Right lobe of liver (tissue), 6 donors: ENCODE results near the gene TRIM38. TPM values are rescaled to one million over a fixed set of nuclear protein-coding genes. Genes with fewer than 3 reads are reported as not detected.
"Not testable (repeated sequence)": the region's sequence is repeated elsewhere in the genome, so short reads cannot be mapped to it uniquely, and the experiment has no call there.

ENCODE experiments used
- ATAC-seq, 4 donors: fragments of 200-7000 bp; cut with Tn5 transposase; one replicate each; pipeline ENCODE4 v1.9.1; 2020; ENCODE audit warnings: mild to moderate bottlenecking in 4 of 4, moderate library complexity in 4 of 4
- DNase-seq, 3 donors: peaks; one replicate each; pipeline ENCODE4 v3.0.0-alpha.2; 2020
- H3K27ac ChIP-seq, 3 donors: fragments of 200-600 bp; one replicate each; pipeline ENCODE4 v1.8.0; 2022
- H3K27me3 ChIP-seq, 2 donors: fragments of 200-600 bp; one replicate each; pipeline ENCODE4 v1.8.0; 2022
- H3K36me3 ChIP-seq, 4 donors: fragments of 200-600 bp; sonication (generic) in 1 of 4; one replicate each; pipeline versions ENCODE4 v1.5.1 to v1.8.0; 2017 to 2022; ENCODE audit warnings: control low read depth in 1 of 4
- H3K4me1 ChIP-seq, 4 donors: fragments of 200-600 bp; sonication (generic) in 1 of 4; one replicate each; pipeline versions ENCODE4 v1.5.1 to v1.8.0; 2017 to 2022; ENCODE audit warnings: control low read depth in 1 of 4
- H3K4me3 ChIP-seq, 3 donors: fragments of 200-600 bp; one replicate each; pipeline ENCODE4 v1.8.0; 2022
- H3K9me3 ChIP-seq, 4 donors: fragments of 200-600 bp; sonication (generic) in 1 of 4; one replicate each; pipeline versions ENCODE4 v1.5.1 to v1.8.0; 2017 to 2022; ENCODE audit warnings: control low read depth in 1 of 4
- POLR2A ChIP-seq: fragments of 450-650 bp; IDR thresholded peaks from one replicate; pipeline ENCODE4 v1.6.1; 2017; ENCODE audit warnings: antibody characterized with exemption, mild to moderate bottlenecking
- WGBS: methylation state at CpG from one replicate; pipeline ENCODE4 v1.1.6; 2018; ENCODE audit warnings: low coverage, low lambda C conversion rate; ENCODE audit not compliant: insufficient coverage; ENCODE audit errors: missing lambda C conversion rate; 5-methylcytosine and 5-hydroxymethylcytosine counted together
- intact Hi-C, 2 donors: fragments of 100-400 bp; cut with DNase I; formaldehyde crosslinking; loops; one replicate each; pipeline versions ENCODE4 v1.11.2 to v1.14.1; 2022
- total RNA-seq, 6 experiments: library from RNA; depleted of rRNA in 2 of 6; stranded (reverse); fragments of >200 nt in 2 of 6; fragmentation: NEBNext Ultra II Directional in 3 of 6; extraction: Animal tissue kit (Norgen Biotek cat#: 25700) in 3 of 6; gene quantifications; one replicate each; pipeline versions ENCODE4 v1.1.0 to v1.2.4, GENCODE V29; 2016 to 2023
- TF ChIP-seq, protein P1 (sequence below), 4 donors: fragments of 200-600 bp in 3 of 4; fragments of 450-650 bp in 1 of 4; IDR thresholded peaks; one replicate each; pipeline versions ENCODE4 v1.5.1 to v1.8.0; 2016 to 2022; ENCODE audit warnings: antibody characterized with exemption in 4 of 4, mild to moderate bottlenecking in 2 of 4
- donor health status: DM: no; HTN: yes; CAD: no.
- donor health status: DM: no; HTN: no; CAD: no.
- donor health status: DM: no; HTN: no; CAD: no.
- donor health status: DM: no; HTN: yes; CAD: no.
- donor health status: DM: no; HTN: yes; CAD: no.

TRIM38 gene
- total RNA-seq, 6 experiments from 2014 or later, result 3.1 to 7.2 (median 4.5) TPM

DNA sequence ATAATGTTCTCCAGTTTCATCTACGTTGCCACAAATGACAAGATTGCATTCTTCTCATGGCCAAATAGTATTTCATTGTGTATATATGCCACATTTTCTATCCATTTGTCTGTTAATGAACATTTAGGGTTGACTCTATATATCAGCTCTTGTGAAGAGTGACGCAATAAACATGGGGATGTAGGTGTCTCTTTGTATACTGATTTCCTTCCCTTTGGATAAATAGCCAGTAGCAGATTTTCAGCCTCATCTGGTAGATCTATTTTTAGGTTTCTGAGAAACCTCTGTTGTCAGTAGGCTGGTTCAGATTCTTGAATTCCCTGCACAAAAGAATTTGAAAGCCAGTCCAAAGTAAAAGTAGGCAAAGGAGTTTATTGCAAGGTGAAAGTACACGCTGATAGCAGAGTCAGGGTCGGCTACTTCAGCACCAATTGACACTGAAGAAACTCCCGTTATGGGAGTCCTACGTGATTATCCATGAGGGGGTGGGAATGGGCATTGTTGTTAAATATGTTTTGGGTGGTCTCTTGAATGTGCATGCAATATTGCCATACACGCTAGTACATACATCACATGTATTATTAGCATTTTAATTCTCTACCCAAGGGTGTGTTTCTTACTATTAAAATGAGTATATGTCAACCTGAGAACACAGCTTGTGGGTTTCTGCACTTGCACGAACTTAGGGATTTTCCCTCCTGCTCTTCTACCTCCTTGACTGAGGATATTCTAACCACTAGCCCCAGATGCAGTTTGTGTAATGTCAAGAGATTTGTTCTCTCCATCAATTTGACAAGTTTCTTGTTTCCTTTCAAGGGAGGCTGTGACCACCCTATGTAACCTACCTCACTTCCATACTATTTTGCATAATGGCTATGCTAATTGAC, 17.7 kb upstream of the TRIM38 start:
- no peaks in the 10 kb centered on the region for H3K36me3 ChIP-seq

DNA sequence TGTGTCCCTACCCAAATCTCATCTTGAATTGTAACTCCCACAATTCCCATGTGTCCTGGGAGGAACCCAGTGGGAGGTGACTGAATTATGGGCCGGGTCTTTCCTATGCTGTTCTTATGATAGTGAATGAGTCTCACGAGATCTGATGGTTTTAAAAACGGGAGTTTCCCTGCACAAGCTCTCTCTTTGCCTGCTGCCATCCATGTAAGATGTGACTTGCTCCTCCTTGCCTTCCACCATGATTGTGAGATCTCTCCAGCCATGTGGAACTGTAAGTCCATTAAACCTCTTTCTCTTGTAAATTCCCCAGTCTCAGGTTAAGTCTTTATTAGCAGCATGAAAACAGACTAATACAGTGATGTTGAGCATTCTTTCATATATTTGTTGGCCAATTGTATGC, 16.9 kb upstream of the TRIM38 start:
- intact Hi-C loops, H3K4me1 ChIP-seq, DNase-seq, H3K27me3 ChIP-seq, H3K36me3 ChIP-seq, ATAC-seq, H3K27ac ChIP-seq, H3K4me3 ChIP-seq, H3K9me3 ChIP-seq: not testable (repeated sequence)
- WGBS, result 91% methylated on average over 3 of the region's 3 CpGs

More for the DNA sequence above, 17.7 kb upstream of the TRIM38 start:
- 50% methylated on average over 8 of the region's 8 CpGs for WGBS
- Histone ChIP-seq H3K4me1 (no peaks in the 10 kb centered on the region), H3K27ac (no peak overlapping the region), H3K9me3 (no peaks in the 10 kb centered on the region), H3K4me3 (no peak overlapping the region), H3K27me3 (no peaks in the 10 kb centered on the region)
- ATAC-seq, result no peak
- intact Hi-C loops, result no loop called here
- TF ChIP-seq POLR2A, result no peak
- TF ChIP-seq, protein P1, sequence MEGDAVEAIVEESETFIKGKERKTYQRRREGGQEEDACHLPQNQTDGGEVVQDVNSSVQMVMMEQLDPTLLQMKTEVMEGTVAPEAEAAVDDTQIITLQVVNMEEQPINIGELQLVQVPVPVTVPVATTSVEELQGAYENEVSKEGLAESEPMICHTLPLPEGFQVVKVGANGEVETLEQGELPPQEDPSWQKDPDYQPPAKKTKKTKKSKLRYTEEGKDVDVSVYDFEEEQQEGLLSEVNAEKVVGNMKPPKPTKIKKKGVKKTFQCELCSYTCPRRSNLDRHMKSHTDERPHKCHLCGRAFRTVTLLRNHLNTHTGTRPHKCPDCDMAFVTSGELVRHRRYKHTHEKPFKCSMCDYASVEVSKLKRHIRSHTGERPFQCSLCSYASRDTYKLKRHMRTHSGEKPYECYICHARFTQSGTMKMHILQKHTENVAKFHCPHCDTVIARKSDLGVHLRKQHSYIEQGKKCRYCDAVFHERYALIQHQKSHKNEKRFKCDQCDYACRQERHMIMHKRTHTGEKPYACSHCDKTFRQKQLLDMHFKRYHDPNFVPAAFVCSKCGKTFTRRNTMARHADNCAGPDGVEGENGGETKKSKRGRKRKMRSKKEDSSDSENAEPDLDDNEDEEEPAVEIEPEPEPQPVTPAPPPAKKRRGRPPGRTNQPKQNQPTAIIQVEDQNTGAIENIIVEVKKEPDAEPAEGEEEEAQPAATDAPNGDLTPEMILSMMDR (IDR thresholded peaks at IDR 0.05), result no peak
- no peak for DNase-seq

DNA sequence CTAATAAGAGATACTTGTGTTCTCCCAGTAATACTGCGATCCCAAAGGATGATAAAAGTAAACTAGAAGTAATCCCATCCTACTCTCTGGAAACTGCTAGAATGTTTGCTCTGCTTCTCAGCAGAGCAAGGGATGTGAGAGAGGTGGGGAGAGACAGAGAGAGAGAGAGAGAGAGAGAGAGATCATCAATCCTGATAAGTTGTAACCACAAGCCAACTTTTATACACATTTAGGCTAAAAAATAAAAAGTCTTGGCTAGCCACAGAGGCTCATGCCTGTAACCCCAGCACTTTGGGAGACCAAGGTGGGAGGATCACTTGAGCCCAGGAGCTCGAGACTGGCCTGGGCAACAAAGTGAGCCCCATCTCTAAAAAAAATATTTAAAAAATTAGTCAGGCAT, 16.0 kb upstream of the TRIM38 start:
- H3K4me3 ChIP-seq, result no peak overlapping the region
- H3K9me3 ChIP-seq, result no peaks in the 10 kb centered on the region
- no peaks in the 10 kb centered on the region for H3K27me3 ChIP-seq
- 93% methylated on average over 2 of the region's 2 CpGs for WGBS
- H3K4me1 ChIP-seq, result no peaks in the 10 kb centered on the region
- no peak overlapping the region for H3K27ac ChIP-seq
- ATAC-seq (no peak), DNase-seq (no peak)
- intact Hi-C loops, result no loop called here
- no peaks in the 10 kb centered on the region for H3K36me3 ChIP-seq
- no peak for TF ChIP-seq POLR2A
- TF ChIP-seq, protein P1 (IDR thresholded peaks at IDR 0.05), result no peak

DNA sequence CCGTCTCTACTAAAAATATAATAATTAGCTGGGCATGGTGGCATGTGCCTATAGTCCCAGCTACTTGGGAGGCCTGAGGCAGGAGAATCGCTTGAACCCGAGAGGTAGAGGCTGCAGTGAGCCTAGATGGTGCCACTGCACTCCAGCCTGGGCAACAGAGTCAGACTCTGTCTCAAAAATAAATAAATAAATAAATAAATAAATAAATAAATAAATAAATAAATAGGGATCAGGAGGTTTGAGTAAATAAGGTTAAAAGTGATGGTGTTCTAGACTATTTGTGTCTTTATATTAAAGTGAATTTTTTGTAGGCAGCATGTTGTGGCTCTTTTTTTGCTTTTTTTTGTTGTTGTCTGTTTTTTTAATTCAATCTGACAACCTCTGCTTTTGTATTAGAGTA, 15.1 kb upstream of the TRIM38 start:
- H3K9me3 ChIP-seq, H3K36me3 ChIP-seq, intact Hi-C loops, H3K27me3 ChIP-seq, DNase-seq, H3K4me3 ChIP-seq, H3K27ac ChIP-seq, ATAC-seq, H3K4me1 ChIP-seq: not testable (repeated sequence)
- WGBS, result 100% methylated on average over 1 of the region's 3 CpGs

DNA sequence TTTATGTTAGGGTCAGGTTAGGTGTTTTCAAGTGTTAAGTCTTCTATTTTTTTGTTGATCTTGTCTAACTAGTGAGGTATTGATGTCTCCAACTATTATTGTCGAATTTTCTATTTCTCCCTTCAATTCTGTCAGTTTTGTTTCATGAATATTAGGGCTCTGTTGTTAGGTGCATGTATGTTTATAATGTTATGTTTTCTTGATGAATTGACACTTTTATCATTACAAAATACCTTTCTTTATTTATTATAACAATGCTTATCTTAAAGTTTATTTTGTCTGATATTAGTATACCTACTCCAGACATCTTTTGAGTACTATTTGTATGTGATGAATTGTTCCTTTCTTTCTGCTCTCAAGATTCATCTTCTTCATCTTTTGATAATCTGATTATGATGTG, 12.9 kb upstream of the TRIM38 start:
- TF ChIP-seq, protein P1 (IDR thresholded peaks at IDR 0.05), result no peak
- TF ChIP-seq POLR2A, result no peak
- Histone ChIP-seq H3K4me1 (no peaks in the 10 kb centered on the region), H3K27me3 (no peaks in the 10 kb centered on the region), H3K9me3 (no peaks in the 10 kb centered on the region), H3K27ac (no peak overlapping the region), H3K36me3 (no peaks in the 10 kb centered on the region), H3K4me3 (no peak overlapping the region)
- DNase-seq (no peak), ATAC-seq (no peak)
- WGBS, result 100% methylated on average over 1 of the region's 1 CpG
- intact Hi-C loops, result no loop called here
